SK-N-SH (cell line): ENCODE data around the gene TTYH3. TPM values are rescaled to one million over a fixed set of nuclear protein-coding genes. Genes with fewer than 3 reads are reported as not detected.

Experiments used
- CTCF ChIA-PET: fragments of 300-600, 350-600 bp; formaldehyde crosslinking; extraction: SDS; loops from one replicate; lab custom pipeline; 2021; lab: Yijun Ruan, JAX
- POLR2A ChIA-PET: fragments of 350-600 bp; sonication (Branson Sonifier 250); formaldehyde crosslinking; extraction: SDS; loops from one replicate; lab custom pipeline; 2020; ENCODE audit warnings: antibody characterized with exemption, inconsistent platforms; lab: Yijun Ruan, JAX
- DNase-seq: peaks from one replicate; pipeline ENCODE4 v3.0.0; 2012
- H2AFZ ChIP-seq: fragments of 200-600 bp; sonication (generic); 2 replicates; pipeline ENCODE4 v1.8.1; 2016; ENCODE audit warnings: antibody characterized with exemption, mild to moderate bottlenecking, low read depth
- H3F3A ChIP-seq: fragments of 200-600 bp; sonication (generic); replicated peaks from 2 replicates; pipeline ENCODE3; 2016; ENCODE audit warnings: antibody characterized with exemption, mild to moderate bottlenecking; ENCODE audit not compliant: insufficient read depth
- H3K27ac ChIP-seq, 2 experiments: fragments of 200-500 bp in 1 of 2; fragments of 200-600 bp in 1 of 2; sonication (Bioruptor generic) in 1 of 2; sonication (generic), shearing (Covaris generic) in 1 of 2; 2 replicates each; pipeline versions ENCODE4 v1.5.1 to v1.6.1; 2014 to 2016; ENCODE audit warnings: low read depth in 2 of 2, inconsistent platforms in 1 of 2, low read length in 1 of 2, mild to moderate bottlenecking in 1 of 2, mixed read lengths in 1 of 2
- H3K27me3 ChIP-seq: fragments of 200-600 bp; sonication (generic), shearing (Covaris generic); 2 replicates; pipeline ENCODE4 v1.6.1; 2016; ENCODE audit warnings: mixed run types; ENCODE audit not compliant: insufficient read depth
- H3K36me3 ChIP-seq, 2 experiments: fragments of 200-500 bp in 1 of 2; fragments of 200-600 bp in 1 of 2; sonication (Bioruptor generic) in 1 of 2; sonication (generic) in 1 of 2; replicated peaks in 1 of 2; 2 replicates each; pipeline versions ENCODE3 to v1.5.1; 2014 to 2016; ENCODE audit warnings: low read length in 1 of 2, mild to moderate bottlenecking in 1 of 2; ENCODE audit not compliant: insufficient read depth in 2 of 2, control insufficient read depth in 1 of 2
- H3K4me1 ChIP-seq, 2 experiments: fragments of 200-500 bp in 1 of 2; fragments of 200-600 bp in 1 of 2; sonication (Bioruptor generic) in 1 of 2; sonication (generic), shearing (Covaris generic) in 1 of 2; 2 replicates each; pipeline versions ENCODE4 v1.5.1 to v1.6.1; 2014 to 2016; ENCODE audit warnings: low read depth in 1 of 2, low read length in 1 of 2, mixed run types in 1 of 2; ENCODE audit not compliant: insufficient read depth in 2 of 2, control insufficient read depth in 1 of 2
- H3K4me2 ChIP-seq: fragments of 200-600 bp; sonication (generic), shearing (Covaris generic); 2 replicates; pipeline ENCODE4 v1.6.1; 2017; ENCODE audit warnings: mixed run types
- H3K4me3 ChIP-seq, 2 experiments: fragments of 200-500 bp in 1 of 2; fragments of 200-600 bp in 1 of 2; sonication (Bioruptor generic) in 1 of 2; sonication (generic), shearing (Covaris generic) in 1 of 2; 2 replicates each; pipeline versions ENCODE4 v1.5.1 to v1.8.1; 2014 to 2016; ENCODE audit warnings: low read depth in 2 of 2, inconsistent platforms in 1 of 2, low read length in 1 of 2, mild to moderate bottlenecking in 1 of 2, mixed read lengths in 1 of 2, moderate library complexity in 1 of 2
- H3K79me2 ChIP-seq: fragments of 200-600 bp; sonication (generic); 2 replicates; pipeline ENCODE4 v1.8.1; 2017; ENCODE audit warnings: mild to moderate bottlenecking; ENCODE audit not compliant: insufficient read depth
- H3K9ac ChIP-seq: fragments of 200-600 bp; sonication (generic); 2 replicates; pipeline ENCODE4 v1.6.1; 2017; ENCODE audit warnings: mixed run types
- H3K9me2 ChIP-seq: fragments of 200-600 bp; sonication (generic); 2 replicates; pipeline ENCODE4 v1.6.1; 2017; ENCODE audit warnings: mixed run types
- H3K9me3 ChIP-seq: fragments of 200-600 bp; sonication (generic); 2 replicates; pipeline ENCODE4 v1.6.1; 2017; ENCODE audit warnings: mixed run types, mild to moderate bottlenecking, moderate library complexity
- H4K20me1 ChIP-seq: fragments of 200-600 bp; sonication (generic); 2 replicates; pipeline ENCODE4 v1.6.1; 2017; ENCODE audit warnings: mild to moderate bottlenecking, mixed run types; ENCODE audit not compliant: insufficient read depth
- ELF1 ChIP-seq: IDR thresholded peaks from 2 replicates; pipeline ENCODE4 v1.4.0; 2012
- FOXJ3 ChIP-seq: sonication (generic); formaldehyde crosslinking; IDR thresholded peaks from 2 replicates; pipeline ENCODE4 v1.5.1; 2020; ENCODE audit warnings: mild to moderate bottlenecking, missing genetic modification reagents
- GATA2 ChIP-seq: sonication (generic); formaldehyde crosslinking; IDR thresholded peaks from 2 replicates; pipeline ENCODE4 v1.5.0; 2020; ENCODE audit warnings: mild to moderate bottlenecking, missing genetic modification reagents
- JUND ChIP-seq: IDR thresholded peaks from 2 replicates; pipeline ENCODE4 v1.4.0; 2012
- MEF2A ChIP-seq: IDR thresholded peaks from 2 replicates; pipeline ENCODE4 v1.4.0; 2012; ENCODE audit warnings: low read depth, borderline replicate concordance
- MXI1 ChIP-seq: IDR thresholded peaks from 2 replicates; pipeline ENCODE4 v1.6.1; 2012; ENCODE audit warnings: mild to moderate bottlenecking, low read depth, low read length, improper control_type of control experiment
- RAD21 ChIP-seq: IDR thresholded peaks from 2 replicates; pipeline ENCODE4 v1.6.1; 2012; ENCODE audit warnings: mild to moderate bottlenecking, low read length
- RCOR1 ChIP-seq: fragments of 150-350 bp; IDR thresholded peaks from 2 replicates; pipeline ENCODE4 v1.6.1; 2017; ENCODE audit warnings: antibody characterized with exemption, low read length
- RFX5 ChIP-seq: IDR thresholded peaks from 2 replicates; pipeline ENCODE4 v1.6.1; 2012; ENCODE audit warnings: mild to moderate bottlenecking, improper control_type of control experiment, low read length
- YY1 ChIP-seq: IDR thresholded peaks from 2 replicates; pipeline ENCODE4 v1.4.0; 2012; ENCODE audit warnings: low read depth, mild to moderate bottlenecking
- WGBS: methylation state at CpG from one replicate; pipeline ENCODE4 v1.1.6; 2017; ENCODE audit warnings: low lambda C conversion rate; 5-methylcytosine and 5-hydroxymethylcytosine counted together
- polyA plus RNA-seq, 3 experiments: library from polyadenylated mRNA; depleted of rRNA; stranded (reverse); fragments of >200 nt; gene quantifications; 2 replicates each; pipeline ENCODE4 v1.2.3, GENCODE V29; 2012
- TF ChIP-seq, protein P1 (sequence below): fragments of 200-600 bp; sonication (generic); IDR thresholded peaks from 2 replicates; pipeline ENCODE4 v1.6.1; 2017; ENCODE audit warnings: antibody characterized with exemption, mild to moderate bottlenecking, moderate library complexity
- TF ChIP-seq, protein P2 (sequence below): IDR thresholded peaks from 2 replicates; pipeline ENCODE4 v1.6.1; 2012; ENCODE audit warnings: mild to moderate bottlenecking, low read depth, low read length, moderate library complexity
- TF ChIP-seq, protein P3 (sequence below): IDR thresholded peaks from 2 replicates; pipeline ENCODE4 v1.4.0; 2012; ENCODE audit warnings: low read depth, borderline replicate concordance

The TTYH3 gene
- polyA plus RNA-seq, 1 of the 3 experiments (the other 2 are of a cell fraction), result 105 TPM

DNA sequence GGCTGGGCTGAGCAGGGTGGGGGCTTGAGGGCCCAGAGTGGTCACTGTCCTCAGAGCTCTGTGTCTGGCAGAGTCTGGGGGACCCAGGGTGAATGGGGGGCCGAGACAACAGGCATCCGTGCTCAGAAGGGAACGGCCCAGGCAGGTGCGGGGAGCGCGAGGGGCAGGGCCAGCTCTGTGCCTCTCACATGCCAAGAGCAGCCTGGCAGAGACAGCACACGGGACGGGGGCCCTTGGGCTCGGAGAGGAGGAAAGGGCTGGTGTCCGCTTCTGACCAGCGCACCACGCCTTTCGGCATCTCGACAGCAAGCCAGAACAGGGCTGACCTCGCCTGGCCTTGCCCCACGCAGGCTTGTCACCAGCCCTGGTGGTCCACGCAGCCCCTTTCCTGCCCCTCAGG is 69.6 kb downstream of the TTYH3 start:
- Histone ChIP-seq H3K4me3 (no peak overlapping the region), H3K9me3 (no peaks in the 10 kb centered on the region), H3K27ac (no peak overlapping the region), H3K36me3 (no peaks in the 10 kb centered on the region), H3K9me2 (no peaks in the 10 kb centered on the region), H3K79me2 (no peaks in the 10 kb centered on the region), H3K4me1 (peaks cover 0 to 2% of the 10 kb centered on the region in 2 experiments; a peak in 1 of 4 replicates), H3K27me3 (peaks cover 6% of the 10 kb centered on the region; the same call in 1 of the 2 replicates), H3K4me2 (no peak overlapping the region), H3F3A (no peaks in the 10 kb centered on the region), H2AFZ (no peak overlapping the region), H4K20me1 (no peaks in the 10 kb centered on the region), H3K9ac (no peak overlapping the region)
- no peak for DNase-seq
- WGBS, result 82% methylated on average over 17 of the region's 17 CpGs
- POLR2A ChIA-PET, result no interaction called here
- TF ChIP-seq FOXJ3 (CRISPR knock-in tag), result no peak
- TF ChIP-seq RCOR1, result no peak
- TF ChIP-seq, protein P1, sequence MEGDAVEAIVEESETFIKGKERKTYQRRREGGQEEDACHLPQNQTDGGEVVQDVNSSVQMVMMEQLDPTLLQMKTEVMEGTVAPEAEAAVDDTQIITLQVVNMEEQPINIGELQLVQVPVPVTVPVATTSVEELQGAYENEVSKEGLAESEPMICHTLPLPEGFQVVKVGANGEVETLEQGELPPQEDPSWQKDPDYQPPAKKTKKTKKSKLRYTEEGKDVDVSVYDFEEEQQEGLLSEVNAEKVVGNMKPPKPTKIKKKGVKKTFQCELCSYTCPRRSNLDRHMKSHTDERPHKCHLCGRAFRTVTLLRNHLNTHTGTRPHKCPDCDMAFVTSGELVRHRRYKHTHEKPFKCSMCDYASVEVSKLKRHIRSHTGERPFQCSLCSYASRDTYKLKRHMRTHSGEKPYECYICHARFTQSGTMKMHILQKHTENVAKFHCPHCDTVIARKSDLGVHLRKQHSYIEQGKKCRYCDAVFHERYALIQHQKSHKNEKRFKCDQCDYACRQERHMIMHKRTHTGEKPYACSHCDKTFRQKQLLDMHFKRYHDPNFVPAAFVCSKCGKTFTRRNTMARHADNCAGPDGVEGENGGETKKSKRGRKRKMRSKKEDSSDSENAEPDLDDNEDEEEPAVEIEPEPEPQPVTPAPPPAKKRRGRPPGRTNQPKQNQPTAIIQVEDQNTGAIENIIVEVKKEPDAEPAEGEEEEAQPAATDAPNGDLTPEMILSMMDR, result no peak
- TF ChIP-seq YY1, result no peak
- no peak for TF ChIP-seq GATA2 (CRISPR knock-in tag)
- no peak for TF ChIP-seq RFX5
- TF ChIP-seq RAD21, result no peak
- no peak for TF ChIP-seq MXI1
- TF ChIP-seq, protein P2, sequence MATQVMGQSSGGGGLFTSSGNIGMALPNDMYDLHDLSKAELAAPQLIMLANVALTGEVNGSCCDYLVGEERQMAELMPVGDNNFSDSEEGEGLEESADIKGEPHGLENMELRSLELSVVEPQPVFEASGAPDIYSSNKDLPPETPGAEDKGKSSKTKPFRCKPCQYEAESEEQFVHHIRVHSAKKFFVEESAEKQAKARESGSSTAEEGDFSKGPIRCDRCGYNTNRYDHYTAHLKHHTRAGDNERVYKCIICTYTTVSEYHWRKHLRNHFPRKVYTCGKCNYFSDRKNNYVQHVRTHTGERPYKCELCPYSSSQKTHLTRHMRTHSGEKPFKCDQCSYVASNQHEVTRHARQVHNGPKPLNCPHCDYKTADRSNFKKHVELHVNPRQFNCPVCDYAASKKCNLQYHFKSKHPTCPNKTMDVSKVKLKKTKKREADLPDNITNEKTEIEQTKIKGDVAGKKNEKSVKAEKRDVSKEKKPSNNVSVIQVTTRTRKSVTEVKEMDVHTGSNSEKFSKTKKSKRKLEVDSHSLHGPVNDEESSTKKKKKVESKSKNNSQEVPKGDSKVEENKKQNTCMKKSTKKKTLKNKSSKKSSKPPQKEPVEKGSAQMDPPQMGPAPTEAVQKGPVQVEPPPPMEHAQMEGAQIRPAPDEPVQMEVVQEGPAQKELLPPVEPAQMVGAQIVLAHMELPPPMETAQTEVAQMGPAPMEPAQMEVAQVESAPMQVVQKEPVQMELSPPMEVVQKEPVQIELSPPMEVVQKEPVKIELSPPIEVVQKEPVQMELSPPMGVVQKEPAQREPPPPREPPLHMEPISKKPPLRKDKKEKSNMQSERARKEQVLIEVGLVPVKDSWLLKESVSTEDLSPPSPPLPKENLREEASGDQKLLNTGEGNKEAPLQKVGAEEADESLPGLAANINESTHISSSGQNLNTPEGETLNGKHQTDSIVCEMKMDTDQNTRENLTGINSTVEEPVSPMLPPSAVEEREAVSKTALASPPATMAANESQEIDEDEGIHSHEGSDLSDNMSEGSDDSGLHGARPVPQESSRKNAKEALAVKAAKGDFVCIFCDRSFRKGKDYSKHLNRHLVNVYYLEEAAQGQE, result no peak
- TF ChIP-seq JUND, result no peak
- TF ChIP-seq MEF2A, result no peak
- TF ChIP-seq, protein P3, sequence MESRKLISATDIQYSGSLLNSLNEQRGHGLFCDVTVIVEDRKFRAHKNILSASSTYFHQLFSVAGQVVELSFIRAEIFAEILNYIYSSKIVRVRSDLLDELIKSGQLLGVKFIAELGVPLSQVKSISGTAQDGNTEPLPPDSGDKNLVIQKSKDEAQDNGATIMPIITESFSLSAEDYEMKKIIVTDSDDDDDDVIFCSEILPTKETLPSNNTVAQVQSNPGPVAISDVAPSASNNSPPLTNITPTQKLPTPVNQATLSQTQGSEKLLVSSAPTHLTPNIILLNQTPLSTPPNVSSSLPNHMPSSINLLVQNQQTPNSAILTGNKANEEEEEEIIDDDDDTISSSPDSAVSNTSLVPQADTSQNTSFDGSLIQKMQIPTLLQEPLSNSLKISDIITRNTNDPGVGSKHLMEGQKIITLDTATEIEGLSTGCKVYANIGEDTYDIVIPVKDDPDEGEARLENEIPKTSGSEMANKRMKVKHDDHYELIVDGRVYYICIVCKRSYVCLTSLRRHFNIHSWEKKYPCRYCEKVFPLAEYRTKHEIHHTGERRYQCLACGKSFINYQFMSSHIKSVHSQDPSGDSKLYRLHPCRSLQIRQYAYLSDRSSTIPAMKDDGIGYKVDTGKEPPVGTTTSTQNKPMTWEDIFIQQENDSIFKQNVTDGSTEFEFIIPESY, result no peak
- no peak for TF ChIP-seq ELF1
- CTCF ChIA-PET, result interaction anchor here (1.0 to 4.7 kb wide), 7 partner anchors 12 to 32 kb away, joined by 3 to 23 read pairs (median 6); no protein-coding TSS in a partner anchor
